ENCODE data around the gene DVL2. TPM values are rescaled to one million over a fixed set of nuclear protein-coding genes. Genes with fewer than 3 reads are reported as not detected.

The DVL2 gene
- total and polyA plus RNA-seq, 2 of the 13 experiments (the other 11 are each of a cell fraction or from before 2014, with no cell fraction given): 5.7 to 38.2 TPM

- Histone ChIP-seq H3K79me2 (ENCODE audit: insufficient read depth, low read length) (peaks cover 49% of the 10 kb centered on the region), H3K9ac (ENCODE audit: insufficient read depth, low read depth, low read length) (peak within 1 kb of the TSS; percentile 96), H3K36me3 (replicated peaks in 1 of 2; ENCODE audit: control insufficient read depth in 1 of 2, insufficient read depth in 2 of 2, low read length in 2 of 2) (peaks cover 8 to 13% of the 10 kb centered on the region in 2 experiments; a peak in 4 of 5 replicates), H3K4me3 (replicated peaks in 1 of 3; ENCODE audit: insufficient read depth in 1 of 3, low read depth in 2 of 3, low read length in 3 of 3) (peak within 1 kb of the TSS; percentile 95 to 99 (median 96)), H4K20me1 (ENCODE audit: insufficient read depth, low read length) (no peaks in the 10 kb centered on the region), H3K27me3 (ENCODE audit: control insufficient read depth in 1 of 2, insufficient read depth in 2 of 2, low read length in 2 of 2) (peaks cover 0 to 2% of the 10 kb centered on the region in 2 experiments; a peak in 1 of 5 replicates), H2AFZ (ENCODE audit: low read length) (no peak within 1 kb of the TSS), H3K4me1 (ENCODE audit: insufficient read depth, low read length) (peaks cover 43% of the 10 kb centered on the region), H3K4me2 (ENCODE audit: low read depth, low read length) (peak within 1 kb of the TSS; percentile 91), H3K27ac (ENCODE audit: extremely low read length, insufficient read depth, low read length) (peak within 1 kb of the TSS; percentile 99), H3K9me3 (ENCODE audit: low read length) (no peaks in the 10 kb centered on the region)
- peak; percentile 94 for DNase-seq (ENCODE audit: low spot score)
- POLR2A ChIA-PET: interaction anchor here (1.0 to 2.6 kb wide), 6 partner anchors 10 to 77 kb away, joined by 4 to 34 read pairs (median 12); partner anchors contain the start of genes ACADVL, DLG4, GABARAP and NEURL4
- BruUV-seq (replicated peaks): TSS peak; percentile 79
- CTCF ChIA-PET (ENCODE audit: low intra/inter-chr PET ratio, low total read pairs): interaction anchor here (1.5 kb wide), 2 partner anchors 28 to 43 kb away, joined by 4 to 5 read pairs; partner anchors contain the start of gene SLC2A4
- FAIRE-seq: no peak
- intact Hi-C loops (cut with micrococcal nuclease; ENCODE audit: unreplicated experiment) (no loop called here), in situ Hi-C loops (cut with HindIII; ENCODE audit: extremely low pct_ligation_motif_present, low pct_unique_long_range_greater_than_20kb) (no loop called here)
- ATAC-seq: peak; percentile 74
- 2% methylated on average over 11 of the region's 55 CpGs for WGBS (ENCODE audit: low lambda C conversion rate)
- TF ChIP-seq KDM5B (CRISPR knock-in tag; IDR thresholded peaks at IDR 0.05; ENCODE audit: borderline replicate concordance): peak; percentile 73
- peak; percentile 60; the same call in 1 of the 2 replicates for TF ChIP-seq ZMYM4 (CRISPR knock-in tag; IDR thresholded peaks at IDR 0.05)
- no peak for TF ChIP-seq MBNL3 (CRISPR knock-in tag; conservative IDR thresholded peaks at IDR 0.05)
- no peak for TF ChIP-seq SP140L (CRISPR knock-in tag; IDR thresholded peaks at IDR 0.05; ENCODE audit: borderline replicate concordance)
- TF ChIP-seq PHF8 (CRISPR knock-in tag; IDR thresholded peaks at IDR 0.05): peak; percentile 87
- no peak for TF ChIP-seq ISL2 (CRISPR knock-in tag; IDR thresholded peaks at IDR 0.05)
- peak; percentile 88 for TF ChIP-seq KMT2A (CRISPR knock-in tag; IDR thresholded peaks at IDR 0.05)
- TF ChIP-seq ZNF660 (CRISPR knock-in tag; IDR thresholded peaks at IDR 0.05; ENCODE audit: borderline replicate concordance, low read depth): no peak
- peak; percentile 35; the same call in 1 of the 2 replicates for TF ChIP-seq ZNF12 (CRISPR knock-in tag; IDR thresholded peaks at IDR 0.05)
- TF ChIP-seq TFDP1 (CRISPR knock-in tag; IDR thresholded peaks at IDR 0.05; ENCODE audit: borderline replicate concordance): no peak; the same call in 1 of the 2 replicates
- TF ChIP-seq ZFY (CRISPR knock-in tag; IDR thresholded peaks at IDR 0.05): peak; percentile 85
- no peak; the same call in 1 of the 2 replicates for TF ChIP-seq THRA (CRISPR knock-in tag; IDR thresholded peaks at IDR 0.05; ENCODE audit: borderline replicate concordance)
- TF ChIP-seq ZNF230 (CRISPR knock-in tag; IDR thresholded peaks at IDR 0.05): peak; percentile 92
- TF ChIP-seq TFAP4 (IDR thresholded peaks at IDR 0.05; ENCODE audit: borderline replicate concordance, low read depth): no peak
- TF ChIP-seq, protein P1, sequence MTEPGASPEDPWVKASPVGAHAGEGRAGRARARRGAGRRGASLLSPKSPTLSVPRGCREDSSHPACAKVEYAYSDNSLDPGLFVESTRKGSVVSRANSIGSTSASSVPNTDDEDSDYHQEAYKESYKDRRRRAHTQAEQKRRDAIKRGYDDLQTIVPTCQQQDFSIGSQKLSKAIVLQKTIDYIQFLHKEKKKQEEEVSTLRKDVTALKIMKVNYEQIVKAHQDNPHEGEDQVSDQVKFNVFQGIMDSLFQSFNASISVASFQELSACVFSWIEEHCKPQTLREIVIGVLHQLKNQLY (CRISPR knock-in tag; IDR thresholded peaks at IDR 0.05): no peak; the same call in 1 of the 2 replicates
- no peak for TF ChIP-seq ZNF562 (CRISPR knock-in tag; IDR thresholded peaks at IDR 0.05; ENCODE audit: borderline replicate concordance)
- TF ChIP-seq, protein P2, sequence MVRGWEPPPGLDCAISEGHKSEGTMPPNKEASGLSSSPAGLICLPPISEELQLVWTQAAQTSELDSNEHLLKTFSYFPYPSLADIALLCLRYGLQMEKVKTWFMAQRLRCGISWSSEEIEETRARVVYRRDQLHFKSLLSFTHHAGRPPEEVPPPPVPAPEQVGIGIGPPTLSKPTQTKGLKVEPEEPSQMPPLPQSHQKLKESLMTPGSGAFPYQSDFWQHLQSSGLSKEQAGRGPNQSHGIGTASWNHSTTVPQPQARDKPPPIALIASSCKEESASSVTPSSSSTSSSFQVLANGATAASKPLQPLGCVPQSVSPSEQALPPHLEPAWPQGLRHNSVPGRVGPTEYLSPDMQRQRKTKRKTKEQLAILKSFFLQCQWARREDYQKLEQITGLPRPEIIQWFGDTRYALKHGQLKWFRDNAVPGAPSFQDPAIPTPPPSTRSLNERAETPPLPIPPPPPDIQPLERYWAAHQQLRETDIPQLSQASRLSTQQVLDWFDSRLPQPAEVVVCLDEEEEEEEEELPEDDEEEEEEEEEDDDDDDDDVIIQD (CRISPR knock-in tag; IDR thresholded peaks at IDR 0.05; ENCODE audit: low read depth): 0 out of 2 replicates have a peak, but pooled peaks have one; percentile 11
Observed at GRCh38 chr17:7252176-7253043, 18.1 kb upstream of the DVL2 start, which contains the start of gene ELP5. Gene ELP5, plus strand, starts transcription at chr17:7252215. Its CDS starts 336 bp downstream, at chr17:7252551.

All from HepG2 (cell line).